HEK293T (cell line): Measurements from ENCODE around the gene PREP.

Source experiments
- BHLHE40 ChIP-seq: fragments of 450-650 bp; IDR thresholded peaks from 2 replicates; pipeline ENCODE4 v1.6.1; 2016; ENCODE audit warnings: mild to moderate bottlenecking, moderate library complexity, borderline replicate concordance
- ELF4 ChIP-seq: fragments of 450-650 bp; IDR thresholded peaks from 2 replicates; pipeline ENCODE4 v1.6.1; 2017; ENCODE audit warnings: antibody characterized with exemption
- HDGF ChIP-seq: fragments of 450-650 bp; IDR thresholded peaks from 2 replicates; pipeline ENCODE4 v1.6.1; 2017; ENCODE audit warnings: antibody characterized with exemption, borderline replicate concordance

DNA sequence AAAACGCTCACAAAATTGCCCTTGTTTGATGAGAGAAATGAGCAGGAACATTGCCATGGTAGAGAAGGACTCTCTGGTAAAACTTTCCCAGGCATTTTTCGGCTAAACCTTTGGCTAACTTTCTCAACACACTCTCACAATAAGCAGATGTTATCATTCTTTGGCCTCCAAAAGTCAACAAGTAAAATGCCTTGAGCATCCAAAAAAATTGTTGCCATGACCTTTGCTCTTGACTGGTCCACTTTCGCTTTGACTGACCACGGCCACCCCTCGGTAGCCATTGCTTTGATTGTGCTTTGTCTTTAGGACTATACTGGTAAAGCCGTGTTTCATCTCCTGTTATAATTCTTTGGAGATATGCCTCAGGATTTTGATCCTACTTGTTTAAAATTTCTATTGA lies 41.1 kb upstream of the PREP start:
- no peak for TF ChIP-seq BHLHE40
- no peak for TF ChIP-seq HDGF
- TF ChIP-seq ELF4: no peak
